Left lung (tissue), 10 donors: ENCODE measurements around the gene WWTR1. TPM values are rescaled to one million over a fixed set of nuclear protein-coding genes. Genes with fewer than 3 reads are reported as not detected.

Source experiments
- ATAC-seq: fragments of 200-7000 bp; cut with Tn5 transposase; one replicate; pipeline ENCODE4 v1.9.1; 2020; ENCODE audit warnings: moderate library complexity
- DNase-seq, 4 donors: peaks; one replicate each; pipeline ENCODE4 v3.0.0-alpha.2; 2013 to 2020
- H3K27ac ChIP-seq, 2 donors: fragments of 200-600 bp; sonication (generic) in 1 of 2; one replicate each; pipeline versions ENCODE4 v1.5.0 to v1.8.0; 2020 to 2021
- H3K27me3 ChIP-seq, 2 donors: fragments of 200-600 bp; sonication (generic) in 1 of 2; one replicate each; pipeline versions ENCODE4 v1.5.0 to v1.8.0; 2020 to 2021
- H3K36me3 ChIP-seq, 2 donors: fragments of 200-600 bp; sonication (generic) in 1 of 2; one replicate each; pipeline versions ENCODE4 v1.5.0 to v1.8.0; 2020 to 2021
- H3K4me1 ChIP-seq, 2 donors: fragments of 200-600 bp; one replicate each; pipeline ENCODE4 v1.8.0; 2021
- H3K4me3 ChIP-seq, 2 donors: fragments of 200-600 bp; sonication (generic) in 1 of 2; one replicate each; pipeline versions ENCODE4 v1.5.0 to v1.8.0; 2020 to 2021; ENCODE audit warnings: mild to moderate bottlenecking in 1 of 2
- H3K9me3 ChIP-seq, 2 donors: fragments of 200-600 bp; sonication (generic) in 1 of 2; one replicate each; pipeline versions ENCODE4 v1.5.0 to v1.8.0; 2020 to 2021
- CTCF ChIP-seq, 2 donors: fragments of 200-600 bp; sonication (generic) in 1 of 2; IDR thresholded peaks; one replicate each; pipeline versions ENCODE4 v1.5.0 to v1.8.0; 2021; ENCODE audit warnings: antibody characterized with exemption in 2 of 2
- intact Hi-C, 2 donors: fragments of 100-400 bp; cut with DNase I; formaldehyde crosslinking; loops; one replicate each; pipeline versions ENCODE4 v1.11.2 to v1.14.2; 2022
- polyA plus RNA-seq, 6 donors: library from polyadenylated mRNA; unstranded; fragments of 120-200 nt; gene quantifications; one replicate each; pipeline ENCODE4 v1.2.1, GENCODE V29; 2013; ENCODE audit not compliant: insufficient read length in 6 of 6
- total RNA-seq, 2 donors: library from RNA; stranded (reverse); fragmentation: NEBNext Ultra II Directional; extraction: Animal tissue kit (Norgen Biotek cat#: 25700); gene quantifications; one replicate each; pipeline ENCODE4 v1.2.1, GENCODE V29; 2021
- donor health status: DM: no; HTN: yes; CAD: no.
- donor health status: DM: no; HTN: no; CAD: no.

The WWTR1 gene
- total and polyA plus RNA-seq, 8 donors, result 74.2 to 124 (median 107) TPM

- H3K36me3 ChIP-seq, result no peaks in the 10 kb centered on the region
- H3K27ac ChIP-seq, result peak overlapping the region in 1 of 2 donors; percentile 2
- intact Hi-C loops, result no loop called here
- H3K9me3 ChIP-seq, result no peaks in the 10 kb centered on the region
- DNase-seq (no peak), ATAC-seq (no peak)
- H3K4me3 ChIP-seq, result no peak overlapping the region
- TF ChIP-seq CTCF (IDR thresholded peaks at IDR 0.05), result no peak
- H3K27me3 ChIP-seq, result peaks cover 0 to 38% of the 10 kb centered on the region in 2 donors
- peaks cover 12 to 32% of the 10 kb centered on the region in 2 donors for H3K4me1 ChIP-seq
These were observed 51.9 kb downstream of the WWTR1 start for GRCh38 chr3:149605902-149606301.

- H3K9me3 ChIP-seq, result no peaks in the 10 kb centered on the region
- H3K36me3 ChIP-seq, result no peaks in the 10 kb centered on the region
- peaks cover 12 to 23% of the 10 kb centered on the region in 2 donors for H3K4me1 ChIP-seq
- no peak overlapping the region for H3K4me3 ChIP-seq
- H3K27ac ChIP-seq, result no peak overlapping the region
- DNase-seq, result no peak
- intact Hi-C loops, result no loop called here
- peaks cover 0 to 32% of the 10 kb centered on the region in 2 donors for H3K27me3 ChIP-seq
- TF ChIP-seq CTCF (IDR thresholded peaks at IDR 0.05), result no peak
- no peak for ATAC-seq
These were observed 53.5 kb downstream of the WWTR1 start for GRCh38 chr3:149604125-149604875.

- no peak for ATAC-seq
- TF ChIP-seq CTCF (IDR thresholded peaks at IDR 0.05), result no peak
- no peak overlapping the region for H3K4me3 ChIP-seq
- H3K4me1 ChIP-seq, result peaks cover 12 to 20% of the 10 kb centered on the region in 2 donors
- peak in 1 of 4 donors; percentile 52 for DNase-seq
- no peaks in the 10 kb centered on the region for H3K36me3 ChIP-seq
- H3K27ac ChIP-seq, result no peak overlapping the region
- no peaks in the 10 kb centered on the region for H3K9me3 ChIP-seq
- H3K27me3 ChIP-seq, result peaks cover 0 to 25% of the 10 kb centered on the region in 2 donors
- intact Hi-C loops, result no loop called here
These were observed 54.4 kb downstream of the WWTR1 start for GRCh38 chr3:149603126-149604074.

- Histone ChIP-seq H3K27ac (no peak overlapping the region), H3K9me3 (no peaks in the 10 kb centered on the region)
These were observed 57.2 kb downstream of the WWTR1 start for GRCh38 chr3:149600634-149601033.

More at GRCh38 chr3:149600634-149601033, 57.2 kb downstream of the WWTR1 start:
- H3K36me3 ChIP-seq, result no peaks in the 10 kb centered on the region
- ATAC-seq, result no peak
- no peak overlapping the region for H3K4me3 ChIP-seq
- peaks cover 0 to 23% of the 10 kb centered on the region in 2 donors for H3K27me3 ChIP-seq
- no peak for TF ChIP-seq CTCF (IDR thresholded peaks at IDR 0.05)
- no peak for DNase-seq
- peaks cover 14 to 28% of the 10 kb centered on the region in 2 donors for H3K4me1 ChIP-seq
- intact Hi-C loops, result no loop called here
